Neural cell (in vitro differentiated cells): ENCODE measurements around the gene KCNQ1OT1. TPM values are rescaled to one million over a fixed set of nuclear protein-coding genes. Genes with fewer than 3 reads are reported as not detected.

Experiments
- H2AFZ ChIP-seq: fragments of 200-600, 300-800 bp; sonication (generic), shearing (Covaris generic); 2 replicates; pipeline ENCODE4 v1.6.0; 2014; ENCODE audit warnings: low read depth, mild to moderate bottlenecking, antibody characterized with exemption, low read length, moderate library complexity
- H3F3A ChIP-seq: fragments of 200-600 bp; shearing (Covaris generic); 2 replicates; pipeline ENCODE4 v1.6.1; 2016; ENCODE audit warnings: mild to moderate bottlenecking, moderate library complexity, mixed read lengths, antibody characterized with exemption, low read length; ENCODE audit not compliant: insufficient read depth, poor library complexity, severe bottlenecking
- H3K27ac ChIP-seq: fragments of 200-600, 300-800 bp; sonication (generic), shearing (Covaris generic); 2 replicates; pipeline ENCODE4 v1.5.1; 2014; ENCODE audit warnings: mild to moderate bottlenecking, low read length, moderate library complexity
- H3K27me3 ChIP-seq: fragments of 300-800, 200-600 bp; sonication (generic), shearing (Covaris generic); 2 replicates; pipeline ENCODE4 v1.6.0; 2014; ENCODE audit warnings: mild to moderate bottlenecking, low read depth, low read length, moderate library complexity; ENCODE audit not compliant: insufficient read depth
- H3K36me3 ChIP-seq: fragments of 300-800, 200-600 bp; sonication (generic), shearing (Covaris generic); 2 replicates; pipeline ENCODE4 v1.5.1; 2014; ENCODE audit warnings: mild to moderate bottlenecking, antibody characterized with exemption, low read length, moderate library complexity; ENCODE audit not compliant: insufficient read depth
- H3K4me2 ChIP-seq: fragments of 300-800, 200-600 bp; sonication (generic), shearing (Covaris generic); 2 replicates; pipeline ENCODE4 v1.6.0; 2014; ENCODE audit warnings: mild to moderate bottlenecking, low read length
- H3K4me3 ChIP-seq: fragments of 300-800, 200-600 bp; sonication (generic), shearing (Covaris generic); 2 replicates; pipeline ENCODE4 v1.5.1; 2014; ENCODE audit warnings: mild to moderate bottlenecking, low read length, moderate library complexity
- H3K79me2 ChIP-seq: fragments of 200-600 bp; shearing (Covaris generic); replicated peaks from 2 replicates; pipeline ENCODE4 v1.6.0; 2014; ENCODE audit warnings: mild to moderate bottlenecking, low read length, moderate library complexity; ENCODE audit not compliant: insufficient read depth
- H3K9ac ChIP-seq: fragments of 300-800, 200-600 bp; sonication (generic), shearing (Covaris generic); 2 replicates; pipeline ENCODE4 v1.6.1; 2016; ENCODE audit warnings: mild to moderate bottlenecking, low read length, mixed read lengths
- H3K9me2 ChIP-seq: fragments of 200-600 bp; shearing (Covaris generic); 2 replicates; pipeline ENCODE4 v1.6.1; 2016; ENCODE audit warnings: mild to moderate bottlenecking, low read length, mixed read lengths; ENCODE audit not compliant: insufficient read depth
- H3K9me3 ChIP-seq: fragments of 200-600, 300-800 bp; sonication (generic), shearing (Covaris generic); 2 replicates; pipeline ENCODE4 v1.6.1; 2016; ENCODE audit warnings: mild to moderate bottlenecking, mixed run types, low read length, moderate library complexity, mixed read lengths
- H4K20me1 ChIP-seq: fragments of 200-600 bp; shearing (Covaris generic); 2 replicates; pipeline ENCODE4 v1.6.1; 2016; ENCODE audit warnings: mild to moderate bottlenecking, mixed run types; ENCODE audit not compliant: insufficient read depth
- CTCF ChIP-seq: fragments of 450-650 bp; IDR thresholded peaks from 2 replicates; pipeline ENCODE4 v1.5.1; 2014; ENCODE audit warnings: antibody characterized with exemption, mild to moderate bottlenecking, moderate library complexity; ENCODE audit not compliant: poor library complexity, severe bottlenecking
- EP300 ChIP-seq: fragments of 450-650 bp; conservative IDR thresholded peaks from 2 replicates; pipeline ENCODE4 v1.6.1; 2014; ENCODE audit warnings: antibody characterized with exemption, mild to moderate bottlenecking, moderate library complexity; ENCODE audit not compliant: poor library complexity, severe bottlenecking
- EZH2 ChIP-seq: fragments of 200-600, 300-800 bp; shearing (Covaris generic), sonication (generic); IDR thresholded peaks from 2 replicates; pipeline ENCODE4 v1.6.1; 2014; ENCODE audit warnings: antibody characterized with exemption, low read length, borderline replicate concordance, mild to moderate bottlenecking; ENCODE audit not compliant: insufficient read depth, poor library complexity, severe bottlenecking
- MXI1 ChIP-seq: fragments of 450-650 bp; conservative IDR thresholded peaks from 2 replicates; pipeline ENCODE4 v1.6.1; 2014; ENCODE audit warnings: antibody characterized with exemption, mild to moderate bottlenecking; ENCODE audit not compliant: poor library complexity, severe bottlenecking
- POLR2AphosphoS5 ChIP-seq: IDR thresholded peaks from 2 replicates; pipeline ENCODE4 v1.6.1; 2012
- RAD21 ChIP-seq: fragments of 450-650 bp; conservative IDR thresholded peaks from 2 replicates; pipeline ENCODE4 v1.6.1; 2014; ENCODE audit warnings: antibody characterized with exemption, mild to moderate bottlenecking, moderate library complexity
- REST ChIP-seq: IDR thresholded peaks from 2 replicates; pipeline ENCODE4 v1.6.1; 2012; ENCODE audit warnings: borderline replicate concordance
- SMC3 ChIP-seq: fragments of 450-650 bp; conservative IDR thresholded peaks from 2 replicates; pipeline ENCODE4 v1.6.1; 2014; ENCODE audit warnings: antibody characterized with exemption, mild to moderate bottlenecking, moderate library complexity; ENCODE audit not compliant: poor library complexity
- TAF1 ChIP-seq: IDR thresholded peaks from 2 replicates; pipeline ENCODE4 v1.6.1; 2012; ENCODE audit warnings: low read depth
- polyA plus RNA-seq: library from polyadenylated mRNA; depleted of rRNA; stranded (reverse); fragments of >200 nt; gene quantifications from 2 replicates; pipeline ENCODE4 v1.2.3, GENCODE V29; 2014

KCNQ1OT1 gene
- polyA plus RNA-seq, 1 donor from 2014 or later = 0.12 TPM

DNA sequence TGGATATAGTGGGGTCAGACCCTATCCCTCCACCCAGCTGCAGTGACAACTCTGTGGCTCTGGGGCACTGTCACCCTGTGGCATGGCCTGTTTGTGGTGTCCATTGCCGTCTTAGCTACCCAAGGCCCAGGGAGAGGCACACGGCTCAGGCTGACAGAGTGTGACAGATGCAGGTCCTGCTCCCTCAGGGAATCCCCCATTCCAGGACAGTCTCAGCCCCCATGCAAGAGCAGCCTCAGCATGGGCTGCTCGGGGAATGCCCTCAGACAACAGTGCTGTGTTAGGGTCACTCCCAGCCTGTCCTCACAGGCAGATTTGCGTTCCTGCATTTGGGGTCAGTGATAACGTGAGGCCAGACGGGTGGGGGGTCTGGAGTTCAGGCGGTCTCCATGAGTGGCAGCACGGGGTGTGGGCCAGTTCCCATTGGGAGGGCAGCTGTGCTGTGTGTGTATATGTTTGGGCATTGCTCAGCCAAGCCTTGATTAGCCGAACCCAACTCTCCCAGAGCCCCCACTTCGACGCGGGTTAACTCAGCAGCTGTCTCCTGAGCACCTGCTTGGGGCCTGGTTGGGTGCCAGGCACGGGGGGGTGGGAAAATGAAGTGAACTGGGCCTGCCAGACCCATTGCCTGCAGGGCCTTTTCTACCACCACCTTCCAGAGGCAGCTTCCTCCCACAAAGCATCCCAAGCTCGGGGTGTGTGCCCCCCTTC is 5.3 kb upstream of the KCNQ1OT1 start:
- Histone ChIP-seq H3K4me3 (no peak overlapping the region), H3K9me3 (no peaks in the 10 kb centered on the region), H3K79me2 (no peaks in the 10 kb centered on the region), H3K9ac (no peak overlapping the region), H3K27ac (no peak overlapping the region), H3K9me2 (no peaks in the 10 kb centered on the region), H3K4me2 (no peak overlapping the region), H2AFZ (no peak overlapping the region), H3K27me3 (no peaks in the 10 kb centered on the region), H3F3A (no peaks in the 10 kb centered on the region), H3K36me3 (no peaks in the 10 kb centered on the region), H4K20me1 (no peaks in the 10 kb centered on the region)
- TF ChIP-seq RAD21 (no peak), EP300 (no peak), POLR2AphosphoS5 (no peak), SMC3 (no peak), REST (no peak), EZH2 (no peak), TAF1 (no peak)

DNA sequence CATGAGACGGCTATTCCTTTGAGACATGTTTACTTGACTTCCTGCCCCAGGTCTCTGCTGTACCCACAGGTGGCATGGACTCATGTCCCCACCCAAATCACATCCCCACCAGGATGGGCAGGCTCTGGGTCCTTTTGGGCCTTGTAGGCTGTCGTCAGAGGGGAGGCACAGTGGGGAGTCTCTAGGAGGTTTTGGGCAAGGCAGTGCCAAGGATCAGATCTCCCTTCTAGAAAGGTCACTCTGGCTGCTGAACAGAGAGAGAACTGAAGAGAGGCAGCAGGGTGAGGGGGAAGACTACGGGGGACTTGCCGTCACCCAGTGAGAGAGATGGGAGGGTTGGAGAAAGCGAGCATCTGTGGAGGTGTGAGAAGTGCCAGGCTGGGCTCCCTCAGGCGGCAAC is 4.6 kb upstream of the KCNQ1OT1 start:
- Histone ChIP-seq H3K9ac (no peak overlapping the region), H2AFZ (no peak overlapping the region), H3K9me3 (no peaks in the 10 kb centered on the region), H3K4me3 (no peak overlapping the region), H3K27me3 (no peaks in the 10 kb centered on the region), H3F3A (no peaks in the 10 kb centered on the region), H3K79me2 (peaks cover under 1% of the 10 kb centered on the region), H3K9me2 (no peaks in the 10 kb centered on the region), H3K4me2 (no peak overlapping the region), H4K20me1 (no peaks in the 10 kb centered on the region), H3K36me3 (no peaks in the 10 kb centered on the region), H3K27ac (no peak overlapping the region)
- TF ChIP-seq POLR2AphosphoS5 (no peak), EP300 (no peak), REST (no peak), RAD21 (no peak), TAF1 (no peak), EZH2 (no peak), SMC3 (no peak), MXI1 (no peak), CTCF (no peak)
